Amniotic stem cell (primary cell): Measurements from ENCODE around the gene TF.

Source experiments
- DNase-seq: peaks from one replicate; lab custom pipeline; 2025; lab: John Stamatoyannopoulos, UW

The TF gene

DNA sequence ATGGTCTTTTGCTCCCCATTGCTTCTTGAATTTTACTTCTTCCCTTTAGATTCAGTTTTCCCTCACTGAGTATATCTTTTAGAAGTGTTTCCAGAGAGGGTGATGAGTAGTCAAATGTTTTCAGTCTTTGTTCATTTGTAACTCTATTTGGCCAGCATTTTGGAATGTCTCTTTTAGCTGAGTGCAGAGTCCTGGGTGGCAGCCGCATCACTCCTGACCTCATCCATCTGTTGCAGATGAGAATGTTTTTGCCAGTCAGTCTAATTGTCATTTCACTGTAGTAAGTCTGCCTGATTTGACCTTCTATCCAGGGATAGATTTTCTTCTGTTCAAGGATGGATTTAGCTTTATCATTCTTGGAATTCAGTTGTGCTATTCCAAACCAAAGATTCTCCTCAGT, 66.7 kb downstream of the TF start:
- no peak for DNase-seq

DNA sequence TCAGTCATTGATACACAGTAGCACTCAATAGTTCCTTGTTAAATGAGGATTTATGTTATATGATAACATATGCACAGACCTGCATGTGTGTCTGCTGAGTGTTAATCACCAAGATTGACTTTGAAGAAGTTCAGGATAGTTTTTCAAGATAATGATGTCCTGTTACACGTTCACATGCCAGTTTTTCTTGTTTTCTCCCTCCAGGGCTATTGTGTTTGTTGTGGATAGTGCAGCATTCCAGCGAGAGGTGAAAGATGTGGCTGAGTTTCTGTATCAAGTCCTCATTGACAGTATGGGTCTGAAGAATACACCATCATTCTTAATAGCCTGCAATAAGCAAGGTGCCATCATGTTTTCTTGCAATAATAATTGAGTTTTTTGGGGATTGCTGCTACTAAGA, 69.2 kb downstream of the TF start:
- no peak for DNase-seq

DNA sequence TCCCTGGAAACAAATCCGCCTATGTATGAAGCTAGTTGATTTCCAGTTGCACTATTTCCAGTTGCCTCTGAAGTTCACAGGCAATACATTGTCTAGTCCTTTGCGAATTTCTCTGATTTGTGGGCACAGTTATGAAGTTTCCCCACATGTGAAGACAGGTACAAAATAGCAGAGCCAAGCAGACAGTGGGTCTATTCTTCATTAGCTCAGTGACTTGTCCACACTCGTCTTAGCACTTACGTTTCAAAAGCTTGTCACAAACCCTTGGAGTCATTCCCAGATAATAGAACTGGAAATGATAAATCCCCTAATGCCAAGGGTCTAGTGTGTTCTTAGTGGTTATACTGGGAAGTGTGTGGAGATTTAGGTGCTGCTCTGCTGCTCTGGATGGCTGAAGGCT, 73.9 kb downstream of the TF start:
- DNase-seq, result no peak

DNA sequence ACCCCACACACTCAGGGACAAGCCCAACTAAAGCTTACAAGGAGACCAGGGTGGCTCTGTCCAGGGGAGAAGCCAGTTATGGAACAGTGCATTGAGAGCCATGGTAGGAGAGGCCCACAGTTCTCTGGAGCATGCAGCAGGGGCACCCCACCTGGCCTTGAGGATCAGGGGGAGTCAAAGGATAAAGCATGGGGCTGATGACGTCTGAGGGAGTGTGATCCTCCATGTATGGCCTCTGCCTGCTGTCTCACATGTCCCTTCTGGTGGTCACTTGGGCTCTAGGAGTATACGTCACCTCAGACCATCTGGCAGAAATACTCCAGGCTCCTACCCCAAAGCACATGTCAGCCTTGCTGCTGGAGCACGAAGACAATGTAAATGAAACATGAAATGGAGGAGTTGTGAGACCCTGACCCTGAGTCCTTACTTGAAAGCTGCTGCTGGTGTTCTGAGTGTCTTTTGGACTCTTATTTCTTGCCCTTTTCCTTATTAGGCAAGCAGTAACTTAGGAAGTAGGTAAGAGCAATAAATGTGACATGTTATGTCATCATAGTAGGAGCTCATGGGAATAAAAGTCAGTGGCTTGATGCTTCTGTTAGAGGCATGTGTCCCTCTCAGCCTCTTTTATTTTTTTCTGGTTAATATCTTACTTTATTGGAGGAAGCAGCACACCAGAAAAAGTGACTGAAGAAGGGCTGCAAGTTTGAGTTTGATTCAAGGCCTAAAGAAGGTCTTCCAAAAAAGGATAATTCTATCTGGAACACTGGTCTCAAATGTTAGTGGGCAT, 74.9 kb downstream of the TF start:
- no peak for DNase-seq

DNA sequence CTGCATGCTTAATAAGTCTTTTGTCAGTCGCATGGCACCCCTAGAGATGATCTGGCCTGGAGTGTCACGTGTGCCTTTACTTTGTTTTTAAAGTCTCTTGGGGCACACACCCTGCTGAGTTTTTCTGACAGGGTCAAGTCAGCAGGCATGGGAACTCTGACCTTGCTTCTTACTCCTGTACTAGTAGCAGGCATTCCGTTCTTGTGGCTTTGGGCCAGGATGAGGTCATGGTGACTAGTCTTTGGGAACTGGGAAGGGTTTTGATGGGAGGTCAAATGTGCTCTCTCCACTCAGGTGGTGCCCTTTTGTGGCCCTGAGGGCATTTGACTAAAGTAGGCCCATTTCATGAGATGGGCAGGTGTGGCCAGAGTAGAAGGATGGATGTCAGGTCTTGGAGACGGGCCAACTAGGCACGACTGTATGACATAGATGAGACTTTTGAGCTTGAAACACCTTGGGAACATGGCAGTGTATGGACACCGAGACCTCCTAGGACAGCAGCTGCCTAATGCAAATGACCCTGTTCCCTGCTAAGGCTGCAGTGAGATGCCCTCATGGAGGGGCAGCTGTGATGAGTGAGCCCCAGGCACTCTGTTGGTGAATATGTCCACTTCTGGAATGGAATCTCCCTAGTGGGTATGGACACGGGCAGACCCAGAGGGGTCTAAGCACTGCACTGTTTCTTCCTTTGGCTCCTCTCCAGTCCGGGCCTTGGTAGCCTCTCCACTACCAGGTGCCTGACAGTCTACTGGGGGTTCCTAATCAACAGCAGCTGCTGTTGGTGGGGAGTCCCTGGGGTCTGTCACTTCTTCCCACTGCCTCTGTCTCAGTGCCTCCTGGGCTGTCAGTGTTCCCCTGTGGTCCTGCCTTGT, 75.8 kb downstream of the TF start:
- DNase-seq, result no peak

DNA sequence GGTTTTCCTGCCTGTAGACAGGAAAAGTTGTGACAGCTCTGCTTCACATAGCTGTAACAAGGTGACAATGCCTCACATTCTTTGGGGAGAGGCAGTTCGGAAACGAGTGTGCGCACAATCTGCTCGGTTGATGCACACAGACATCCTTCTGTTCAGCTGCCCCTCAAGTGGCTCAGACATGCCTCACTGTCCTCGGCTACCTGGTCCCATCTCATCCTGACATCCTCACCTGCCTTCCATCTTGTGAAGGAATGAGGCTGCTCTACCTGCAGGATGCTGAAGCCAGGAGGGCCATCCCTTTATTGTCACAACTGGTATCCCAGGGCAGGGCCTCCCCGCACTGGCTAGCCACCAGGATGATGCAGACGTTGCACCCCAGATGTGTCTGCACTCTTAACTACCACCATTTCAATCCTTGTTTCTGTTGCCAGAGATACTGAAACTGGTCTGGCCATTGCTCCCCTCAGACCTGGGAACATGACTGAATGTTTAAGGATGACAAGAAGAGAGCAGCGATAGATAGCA, 78.8 kb downstream of the TF start:
- no peak for DNase-seq

DNA sequence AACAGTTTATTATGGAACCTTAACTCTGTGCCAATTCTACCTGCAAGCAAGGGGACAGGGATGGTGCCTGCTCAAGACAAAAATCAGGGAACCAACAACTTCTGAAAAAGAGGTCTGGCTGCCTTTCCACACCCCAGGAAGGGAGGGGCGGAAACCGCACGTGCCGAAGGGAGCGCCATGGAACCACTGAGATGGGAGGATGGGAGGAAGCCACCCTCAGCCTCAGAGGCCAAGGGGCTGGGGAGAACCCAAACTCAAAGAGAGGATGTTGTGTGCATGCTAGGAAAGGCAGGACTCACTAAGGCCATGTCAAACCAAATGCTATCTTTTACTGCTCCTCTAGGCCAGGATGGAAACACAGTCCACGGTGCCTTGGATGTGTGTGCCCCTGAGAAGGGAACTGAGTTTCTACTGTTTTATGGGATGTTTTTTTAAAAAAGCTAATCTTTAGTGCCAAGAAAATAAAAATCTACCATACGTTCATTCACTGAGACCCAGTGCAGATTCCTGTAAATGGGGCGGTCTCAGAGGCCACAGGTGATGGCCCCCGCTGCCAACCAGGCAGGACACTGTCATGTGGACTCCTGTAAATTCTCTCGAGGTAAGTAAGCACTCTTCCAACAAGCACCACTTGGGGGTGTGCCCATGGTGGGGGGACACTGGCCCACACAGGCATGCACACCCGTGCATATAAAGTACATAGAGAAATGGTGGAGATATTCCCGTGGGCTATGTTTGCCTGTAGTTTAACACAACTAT, 80.0 kb downstream of the TF start:
- no peak for DNase-seq

DNA sequence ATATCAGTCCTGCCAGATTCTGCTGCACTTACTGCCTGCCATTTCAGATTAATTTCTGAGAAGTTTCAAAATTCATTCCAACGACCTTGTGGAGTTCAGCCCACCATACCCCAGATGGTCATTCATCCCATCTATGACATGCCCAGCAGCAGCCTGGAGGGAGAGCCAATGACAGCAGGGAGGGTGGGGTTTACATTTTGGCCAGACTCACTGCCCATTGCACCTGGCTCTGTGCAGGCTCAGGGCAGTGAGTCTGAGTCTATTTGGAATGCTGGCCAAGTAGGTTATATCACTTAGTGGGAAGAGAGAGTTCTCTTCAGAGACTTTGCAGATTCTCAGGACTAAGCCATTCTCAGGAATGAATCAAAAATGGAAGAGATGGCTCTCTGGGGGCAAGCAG, 80.9 kb downstream of the TF start:
- DNase-seq, result no peak

DNA sequence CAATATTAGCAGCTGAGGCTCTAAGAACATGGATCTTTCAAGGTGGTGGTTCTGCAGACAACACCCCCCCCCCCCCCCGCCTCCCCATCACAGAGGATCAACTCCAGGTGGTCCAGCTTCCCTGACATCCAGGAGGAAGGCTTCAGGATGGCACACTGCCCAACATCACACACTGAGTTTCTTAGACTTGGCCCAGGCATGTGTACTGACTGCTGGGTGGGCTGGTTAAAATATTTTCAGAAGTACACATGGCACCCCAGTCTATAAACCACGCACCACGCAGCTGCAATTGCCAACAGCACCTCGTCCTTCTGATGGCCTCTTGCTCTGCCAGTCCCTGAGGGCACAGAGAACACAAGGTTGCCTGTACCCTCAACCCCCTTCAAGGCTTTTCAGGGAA, 81.5 kb downstream of the TF start:
- no peak for DNase-seq

DNA sequence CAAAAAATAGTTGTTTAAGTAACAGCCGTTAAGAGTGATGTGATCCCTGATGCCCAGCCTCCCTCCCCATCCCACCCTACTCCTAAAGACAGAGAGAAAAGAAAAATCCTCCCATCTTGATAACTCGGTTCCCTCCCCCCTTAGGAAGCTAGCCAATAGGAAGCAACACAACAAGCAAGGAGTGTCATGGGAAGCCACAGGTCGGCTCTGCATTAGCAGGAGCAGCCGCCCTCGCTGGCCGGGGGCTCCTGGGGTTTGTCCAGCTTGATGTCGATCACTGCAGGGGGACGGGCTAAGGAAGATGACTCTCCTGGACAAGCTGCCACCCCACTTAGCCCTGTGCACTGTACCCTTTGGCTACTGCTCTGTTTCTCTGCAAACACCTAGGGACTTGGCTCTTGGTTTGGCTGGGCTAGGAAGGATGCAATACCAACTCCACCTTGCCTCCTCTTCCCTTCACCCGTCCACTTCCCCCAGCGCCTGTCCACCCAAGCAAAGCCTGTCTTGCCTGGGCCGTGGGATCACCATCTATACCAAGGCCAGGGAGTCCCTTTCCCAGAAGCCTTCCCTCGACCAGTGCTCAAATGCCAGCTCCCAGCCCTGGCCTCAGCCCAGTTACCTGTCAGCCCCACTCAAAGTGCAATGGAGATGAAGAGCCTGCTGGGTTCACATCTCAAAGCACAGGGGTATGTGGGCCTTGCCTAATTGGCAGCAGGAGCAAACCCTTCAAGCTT, 82.5 kb downstream of the TF start:
- DNase-seq, result no peak

DNA sequence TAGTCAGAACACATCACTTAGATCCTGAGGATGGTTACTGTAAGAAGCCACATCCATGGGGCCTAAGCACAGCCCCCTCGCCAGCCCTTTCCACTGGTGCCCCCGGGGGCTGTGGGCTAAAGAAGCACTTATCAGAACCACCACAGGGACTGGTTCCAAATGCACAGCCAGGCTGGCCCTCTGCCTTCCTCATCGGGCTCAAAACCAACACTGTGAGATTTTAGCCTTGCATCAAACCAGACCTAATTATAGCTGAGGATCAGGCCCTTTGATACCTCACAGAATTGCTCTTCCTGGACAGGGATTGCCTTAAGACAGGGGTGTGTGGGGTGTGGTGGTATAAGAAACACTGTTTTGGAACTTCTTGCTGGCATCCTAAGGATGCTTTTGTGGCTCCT, 83.1 kb downstream of the TF start:
- no peak for DNase-seq

DNA sequence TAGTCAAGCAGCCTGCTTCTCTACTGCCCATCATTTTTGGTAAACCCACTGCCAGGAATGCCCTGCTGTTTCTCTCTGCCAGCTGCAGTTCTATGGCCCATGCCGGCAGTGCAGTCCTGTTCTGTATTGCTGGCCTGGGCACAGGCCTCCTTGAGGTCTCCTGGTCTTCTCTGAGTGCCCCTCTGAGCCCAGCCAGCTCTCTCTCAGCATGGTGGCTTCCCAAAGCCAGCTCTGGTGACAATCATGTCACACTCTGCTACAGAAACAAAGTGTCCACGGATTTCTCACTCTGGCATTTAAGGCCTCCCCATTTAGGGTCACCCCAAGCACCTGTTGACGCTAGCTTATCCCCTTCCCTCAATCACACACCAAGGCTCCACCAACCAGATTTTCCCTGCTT, 83.9 kb downstream of the TF start:
- no peak for DNase-seq

DNA sequence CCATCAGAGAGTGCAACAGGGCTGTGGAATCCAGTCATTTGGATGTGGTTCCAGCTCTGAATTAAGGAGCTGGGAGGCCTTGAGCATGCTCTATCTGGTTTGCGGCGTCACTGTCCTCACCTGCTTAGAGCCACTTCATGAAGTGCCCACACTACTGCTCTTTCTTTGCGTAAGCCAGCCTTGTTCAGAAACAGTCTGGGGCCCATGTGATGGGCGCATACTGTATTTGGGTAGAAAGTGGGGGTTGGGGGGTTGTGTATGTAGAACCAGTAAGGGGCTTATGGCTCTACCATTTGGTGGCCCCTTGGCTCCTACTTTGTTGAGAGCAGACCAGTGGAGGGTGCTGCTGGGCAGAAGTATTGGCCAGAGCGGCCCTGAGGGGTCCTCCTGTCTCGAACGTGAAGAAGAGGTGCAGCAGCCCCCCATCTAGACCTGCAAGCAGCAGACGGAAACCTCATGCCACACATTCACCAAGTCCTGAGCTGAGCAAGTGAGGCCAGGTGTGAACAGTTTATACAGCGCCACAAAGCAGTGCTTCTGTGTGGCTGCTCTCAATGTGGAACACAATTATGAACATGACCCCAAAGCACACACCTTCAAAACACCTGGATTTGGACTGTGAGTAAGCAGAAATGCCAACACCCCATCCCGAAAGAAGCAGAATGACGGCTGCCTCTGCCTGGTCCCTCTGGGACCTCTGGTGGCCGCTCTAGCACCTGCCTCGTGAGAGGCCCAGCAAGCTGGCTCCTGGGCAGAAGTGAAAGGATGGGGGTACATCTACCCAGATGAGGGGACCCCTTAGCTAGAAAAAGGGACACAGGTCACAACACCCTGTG, 86.0 kb downstream of the TF start:
- no peak for DNase-seq

DNA sequence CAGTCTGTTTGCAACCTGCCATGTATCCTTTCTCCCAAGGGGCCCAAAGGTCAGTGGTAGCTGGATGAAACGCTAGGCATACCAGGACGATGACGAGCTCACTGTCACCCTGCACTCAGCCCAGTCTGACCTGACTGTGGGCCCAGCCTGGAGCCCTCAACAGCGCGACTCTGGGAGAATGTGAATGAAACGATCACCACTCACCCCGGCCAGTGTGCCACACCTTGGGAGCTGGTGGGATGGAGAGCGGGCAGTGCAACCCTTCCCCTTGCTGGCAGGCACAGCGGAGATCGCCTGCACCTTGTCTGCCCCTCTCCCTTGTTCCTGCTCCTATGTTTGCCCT, 86.6 kb downstream of the TF start:
- no peak for DNase-seq

DNA sequence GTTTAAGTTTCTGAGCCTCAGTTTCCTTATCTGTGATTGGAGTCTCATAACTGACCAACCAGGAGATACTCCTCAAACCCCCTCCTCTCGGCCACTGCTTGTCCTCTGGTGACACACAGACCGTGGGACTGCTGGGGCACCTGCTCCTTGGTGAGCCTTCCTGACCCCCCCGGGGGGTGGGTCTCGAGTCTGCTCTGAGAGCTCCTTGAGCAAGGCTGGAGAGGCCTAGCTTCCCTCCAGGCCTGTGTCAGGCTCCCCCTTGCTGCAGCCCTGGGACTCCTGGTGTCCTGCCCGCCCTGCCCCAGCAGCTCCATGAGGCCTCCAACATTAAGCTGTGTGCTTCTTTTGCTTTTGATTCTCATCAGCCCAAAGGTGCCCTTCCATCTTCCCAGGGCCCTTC, 87.1 kb downstream of the TF start:
- DNase-seq, result no peak

DNA sequence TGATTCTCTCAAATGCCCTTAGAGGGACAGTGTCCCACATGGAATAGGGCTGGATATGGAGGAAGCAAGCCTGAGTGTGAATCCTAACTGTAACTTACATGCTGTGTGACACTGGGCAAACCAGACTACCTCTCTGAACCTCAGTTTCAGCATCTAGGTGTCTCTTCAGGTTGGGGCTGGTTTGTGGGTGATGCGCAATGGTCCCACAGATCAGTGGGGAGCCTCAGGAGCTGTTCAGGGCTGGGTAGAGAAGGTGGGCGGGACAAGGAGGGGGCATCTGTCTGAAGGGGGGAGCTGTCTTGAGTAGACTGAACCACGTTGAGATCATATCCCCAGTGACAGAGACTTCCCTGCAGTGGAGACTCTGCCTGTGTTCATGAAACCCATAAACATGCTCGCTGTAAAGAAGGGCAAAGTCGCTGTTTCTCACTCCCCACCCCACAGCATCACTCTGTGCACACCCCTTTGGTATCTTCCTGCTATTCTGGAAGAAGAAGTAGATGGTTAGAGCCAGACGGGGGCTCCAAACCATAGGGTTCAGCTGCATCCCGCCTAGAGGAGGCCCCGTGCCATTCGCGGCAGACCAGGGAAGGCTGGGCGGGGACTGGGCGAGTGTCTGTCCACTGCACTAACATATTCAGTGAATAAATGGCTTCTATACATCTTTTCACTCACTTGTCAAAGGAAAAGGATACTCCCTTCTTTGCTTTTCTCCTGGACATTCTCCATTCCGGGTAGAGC, 87.9 kb downstream of the TF start:
- DNase-seq, result no peak

DNA sequence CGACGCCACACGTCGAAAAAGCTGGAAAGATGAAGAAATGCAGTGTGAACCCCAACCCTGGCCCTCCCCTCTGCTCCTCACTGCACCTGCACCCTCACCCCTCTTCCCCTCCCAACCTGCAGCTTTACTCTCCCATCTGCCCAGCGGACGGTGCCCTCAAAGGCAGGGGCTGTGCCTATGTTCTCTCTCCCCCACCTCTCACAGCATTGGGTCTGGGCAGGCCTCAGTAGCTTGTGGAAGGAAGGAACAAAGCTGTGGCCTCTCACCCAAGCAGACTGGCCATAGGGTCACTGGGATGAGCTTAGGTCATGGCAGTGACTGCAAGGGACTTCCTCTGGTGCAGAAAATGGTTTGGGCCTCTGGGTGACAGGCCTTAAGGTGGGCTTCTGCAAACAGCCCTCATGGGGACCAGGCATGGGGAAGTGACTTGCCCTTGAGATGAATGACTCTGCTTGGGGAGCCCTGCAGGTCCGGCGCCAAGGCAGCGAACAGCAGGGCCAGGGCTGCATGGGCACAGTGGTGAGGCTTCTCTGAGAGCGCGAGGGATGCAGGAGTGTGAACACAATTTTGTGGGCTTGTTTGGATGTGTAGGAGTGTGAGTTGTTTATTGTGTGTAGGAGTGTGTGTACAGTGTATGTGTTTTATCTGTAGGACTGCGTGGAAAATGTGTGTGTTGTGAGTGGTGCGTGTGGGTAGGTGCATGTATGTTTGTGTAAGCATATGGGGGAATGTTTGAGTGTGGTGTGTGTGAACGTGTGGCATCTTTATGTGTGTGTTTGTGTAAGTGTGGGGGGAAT, 88.6 kb downstream of the TF start:
- DNase-seq, result no peak

DNA sequence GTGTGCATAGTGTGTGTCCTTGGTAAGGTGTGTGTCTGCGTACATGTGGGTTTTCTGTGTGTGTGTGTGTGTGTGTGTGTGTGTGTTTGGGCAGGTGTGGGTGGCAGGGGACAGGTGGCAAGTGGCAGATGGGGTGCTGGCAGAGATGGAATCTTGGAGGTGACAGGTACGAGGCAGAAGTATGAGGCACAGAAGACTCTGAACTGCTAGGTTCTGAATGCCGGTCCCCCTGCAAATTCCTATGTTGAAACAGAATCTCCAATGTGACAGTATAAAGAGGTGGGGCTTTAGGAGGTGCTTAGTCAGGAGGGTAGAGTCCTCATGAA, 89.2 kb downstream of the TF start:
- no peak for DNase-seq

DNA sequence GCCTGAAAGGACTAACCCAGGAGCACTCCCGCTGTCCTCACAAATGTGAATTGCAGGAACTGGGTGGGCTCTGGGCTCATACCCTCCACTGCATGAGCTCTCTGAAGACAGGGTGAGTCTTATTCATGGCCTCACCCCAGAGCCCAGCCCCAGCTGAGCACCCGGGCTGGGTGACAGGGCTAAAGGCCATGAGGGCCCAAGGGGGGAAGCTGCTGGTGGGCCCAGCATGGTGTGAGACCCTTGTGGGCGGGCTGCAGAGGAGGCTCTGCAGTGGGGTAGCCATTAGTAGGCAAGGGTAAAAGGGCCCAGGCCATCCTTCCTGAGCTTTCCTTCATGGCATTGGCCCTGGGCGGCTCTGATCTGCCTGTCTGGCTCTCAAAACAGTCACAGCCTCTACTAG, 89.8 kb downstream of the TF start:
- DNase-seq, result no peak
